ENCODE results near the gene GRHPR.

DNA sequence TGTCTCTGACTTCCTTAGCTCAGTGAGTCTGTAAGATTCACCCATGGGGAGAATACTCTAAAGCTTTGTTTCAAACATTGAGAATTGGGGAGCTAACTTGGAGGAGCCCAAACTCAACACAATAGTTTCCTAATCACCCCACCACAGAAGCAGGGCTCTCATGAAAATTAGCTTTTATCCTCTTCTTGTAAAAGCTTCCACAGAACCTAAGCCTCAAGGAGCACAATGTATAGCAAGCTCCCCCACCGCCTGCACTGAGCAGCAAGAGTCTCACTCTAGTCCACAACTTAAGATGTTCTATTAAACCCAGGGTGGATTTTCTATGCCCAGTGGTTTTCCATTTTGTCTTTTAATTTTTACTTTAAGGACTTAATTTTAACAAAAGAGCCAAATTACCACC is 48.9 kb upstream of the GRHPR start:
- TF ChIP-seq, protein P1, sequence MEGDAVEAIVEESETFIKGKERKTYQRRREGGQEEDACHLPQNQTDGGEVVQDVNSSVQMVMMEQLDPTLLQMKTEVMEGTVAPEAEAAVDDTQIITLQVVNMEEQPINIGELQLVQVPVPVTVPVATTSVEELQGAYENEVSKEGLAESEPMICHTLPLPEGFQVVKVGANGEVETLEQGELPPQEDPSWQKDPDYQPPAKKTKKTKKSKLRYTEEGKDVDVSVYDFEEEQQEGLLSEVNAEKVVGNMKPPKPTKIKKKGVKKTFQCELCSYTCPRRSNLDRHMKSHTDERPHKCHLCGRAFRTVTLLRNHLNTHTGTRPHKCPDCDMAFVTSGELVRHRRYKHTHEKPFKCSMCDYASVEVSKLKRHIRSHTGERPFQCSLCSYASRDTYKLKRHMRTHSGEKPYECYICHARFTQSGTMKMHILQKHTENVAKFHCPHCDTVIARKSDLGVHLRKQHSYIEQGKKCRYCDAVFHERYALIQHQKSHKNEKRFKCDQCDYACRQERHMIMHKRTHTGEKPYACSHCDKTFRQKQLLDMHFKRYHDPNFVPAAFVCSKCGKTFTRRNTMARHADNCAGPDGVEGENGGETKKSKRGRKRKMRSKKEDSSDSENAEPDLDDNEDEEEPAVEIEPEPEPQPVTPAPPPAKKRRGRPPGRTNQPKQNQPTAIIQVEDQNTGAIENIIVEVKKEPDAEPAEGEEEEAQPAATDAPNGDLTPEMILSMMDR (IDR thresholded peaks at IDR 0.05) = no peak
- TF ChIP-seq POLR2A (IDR thresholded peaks at IDR 0.05) (no peak), EP300 (IDR thresholded peaks at IDR 0.05) (no peak)

All from suprapubic skin (tissue), 3 donors.